HG02885 (cell line): ENCODE results near the gene WWOX.

ENCODE experiments used
- ATAC-seq: cut with Tn5 transposase; IDR thresholded peaks from one replicate; pipeline ENCODE4 v1.9.1; 2021; ENCODE audit warnings: mild to moderate bottlenecking; ENCODE audit not compliant: unreplicated experiment, poor library complexity

WWOX gene

DNA sequence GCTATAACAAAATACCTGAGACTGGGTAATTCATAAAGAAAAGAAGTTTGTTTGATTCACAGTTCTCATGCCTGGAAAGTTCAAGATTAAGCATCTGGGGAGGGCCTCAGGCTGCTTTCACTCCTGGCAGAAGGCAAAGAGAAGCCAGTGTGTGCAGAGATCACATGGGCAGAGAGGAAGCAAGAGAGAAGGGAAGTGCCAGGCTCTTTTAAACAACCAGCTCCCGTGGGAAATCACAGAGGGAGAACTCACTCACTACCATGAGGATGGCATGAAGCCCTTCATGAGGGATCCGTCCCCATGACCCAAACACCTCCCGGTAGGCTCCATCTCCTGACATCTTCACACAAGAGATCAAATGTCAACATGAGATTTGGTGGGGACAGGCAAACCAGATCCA is 999.5 kb downstream of the WWOX start:
- no peak for ATAC-seq

- no peak for ATAC-seq
These were observed 1000.3 kb downstream of the WWOX start for GRCh38 chr16:79099716-79100115.

- no peak for ATAC-seq
These were observed 1001.0 kb downstream of the WWOX start for GRCh38 chr16:79100447-79100846.

DNA sequence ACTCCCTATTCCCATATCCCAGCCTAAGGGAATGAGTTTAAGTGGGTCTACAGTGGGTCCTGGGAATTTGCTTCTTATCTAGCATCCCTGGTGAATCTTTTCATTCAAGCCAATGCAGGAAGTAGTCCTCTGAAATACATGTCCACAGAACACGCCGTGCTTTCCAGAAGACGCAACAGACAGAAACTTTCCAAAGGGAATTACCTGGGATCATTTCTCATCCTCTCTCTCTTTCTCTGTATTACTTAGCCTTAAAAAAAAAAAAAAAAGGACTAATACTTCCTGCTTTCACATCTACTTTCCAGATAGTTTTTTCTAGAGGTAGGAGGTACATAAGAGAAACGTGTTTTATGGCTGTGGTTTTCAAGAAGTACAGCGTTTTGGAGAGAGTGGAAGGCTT is 1002.0 kb downstream of the WWOX start:
- no peak for ATAC-seq

DNA sequence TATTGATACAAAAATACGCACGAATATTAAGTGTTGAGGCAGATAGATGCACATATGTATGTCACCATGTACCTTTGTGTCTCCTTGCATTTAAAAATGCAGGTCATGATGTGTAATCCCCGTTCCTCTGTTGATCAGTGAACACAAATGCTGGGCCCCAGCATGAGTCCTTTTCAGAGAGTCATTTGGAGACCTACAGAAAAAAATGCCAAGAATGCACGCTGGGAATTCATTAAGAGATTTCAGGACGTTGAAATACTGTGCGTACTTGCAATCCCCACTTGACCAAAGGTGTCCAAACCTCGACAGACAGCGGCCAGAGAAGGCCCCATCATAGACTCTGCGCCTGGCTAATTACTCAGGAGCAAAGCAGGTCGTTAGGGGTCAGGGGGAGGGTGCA is 1005.1 kb downstream of the WWOX start:
- ATAC-seq = no peak

DNA sequence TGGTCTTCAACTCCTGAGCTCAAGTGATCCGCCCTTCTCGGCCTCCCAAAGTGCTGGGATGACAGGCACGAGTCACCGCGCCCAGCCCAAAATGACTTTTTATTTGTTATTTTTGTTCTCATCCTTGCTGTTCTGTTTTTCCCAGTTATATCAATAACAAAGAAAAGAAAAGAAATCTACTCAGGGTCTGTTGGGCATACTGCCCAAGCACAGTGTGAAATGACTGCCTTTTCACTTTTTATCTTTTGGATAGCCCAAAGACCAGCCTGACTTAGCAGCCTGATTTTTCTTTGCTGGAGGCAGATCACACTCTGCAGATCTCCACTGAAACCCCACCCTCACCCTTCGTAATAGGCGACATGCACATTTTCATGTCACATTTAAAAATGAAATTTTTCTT is 1007.8 kb downstream of the WWOX start:
- ATAC-seq = no peak

DNA sequence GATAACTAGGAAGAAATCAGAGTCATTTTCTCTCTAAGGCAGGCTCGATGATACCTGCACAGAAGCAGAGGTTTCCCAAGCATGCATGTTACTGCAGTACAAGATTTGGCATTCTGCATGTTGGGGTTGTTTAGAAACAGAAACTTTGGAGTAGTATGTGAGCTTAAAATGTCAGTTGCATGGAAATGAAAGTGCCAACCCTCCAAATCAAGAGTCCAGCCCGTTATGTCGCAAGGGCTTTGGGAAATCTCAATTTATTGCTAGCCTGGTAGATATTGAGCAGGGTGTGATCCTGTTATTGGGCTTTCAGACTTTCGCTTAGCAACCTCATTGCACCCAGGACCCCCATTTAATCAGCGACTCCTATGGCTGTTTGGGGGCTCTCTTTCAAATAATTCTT is 1010.3 kb downstream of the WWOX start:
- ATAC-seq = no peak

DNA sequence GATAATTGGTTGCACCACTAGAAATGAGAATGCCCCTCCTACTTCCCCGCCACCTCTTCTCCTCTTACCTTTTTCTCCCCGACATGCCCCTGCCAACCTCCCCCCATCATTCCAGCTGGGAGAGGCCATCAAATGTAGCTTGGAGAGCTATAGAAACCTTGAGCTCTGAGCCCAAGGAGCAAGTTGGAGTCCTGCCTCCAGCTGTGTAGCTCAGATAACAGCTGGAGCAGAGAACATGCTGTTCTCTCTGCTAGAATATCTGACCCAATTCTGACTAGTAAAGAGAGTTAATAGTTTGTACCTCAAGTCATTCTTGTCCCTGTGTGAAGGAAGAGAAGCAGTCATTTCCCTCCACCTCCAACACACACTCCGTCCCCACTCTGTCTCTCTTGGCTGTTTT is 1010.8 kb downstream of the WWOX start:
- ATAC-seq = no peak

- ATAC-seq = no peak
These were observed 1011.5 kb downstream of the WWOX start for GRCh38 chr16:79110953-79111352.

GRCh38 chr16:79112462-79112861 is 1013.0 kb downstream of the WWOX start:
- no peak for ATAC-seq

- ATAC-seq = no peak
These were observed 1014.4 kb downstream of the WWOX start for GRCh38 chr16:79113826-79114225.

DNA sequence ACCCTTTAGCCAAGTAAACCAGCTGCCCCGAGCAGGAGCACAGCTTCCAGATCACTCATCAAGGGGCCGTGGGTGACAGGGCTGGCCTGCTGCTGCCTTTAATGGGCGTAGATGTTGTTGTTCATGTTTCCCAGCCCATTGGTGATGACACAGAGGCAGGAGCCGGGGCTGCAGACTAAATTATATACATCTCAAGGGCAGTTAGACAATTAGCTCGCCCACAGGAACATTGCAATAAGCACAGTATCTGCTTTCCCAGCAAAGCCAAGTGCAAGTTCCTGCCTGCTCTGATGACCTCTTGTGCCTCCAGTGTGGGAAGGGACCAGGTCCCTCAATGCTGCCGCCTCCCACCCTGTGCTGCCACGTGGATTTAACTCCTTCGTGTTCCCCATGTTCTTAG is 1015.3 kb downstream of the WWOX start:
- no peak for ATAC-seq

- ATAC-seq = no peak
These were observed 1022.5 kb downstream of the WWOX start for GRCh38 chr16:79121906-79122305.

DNA sequence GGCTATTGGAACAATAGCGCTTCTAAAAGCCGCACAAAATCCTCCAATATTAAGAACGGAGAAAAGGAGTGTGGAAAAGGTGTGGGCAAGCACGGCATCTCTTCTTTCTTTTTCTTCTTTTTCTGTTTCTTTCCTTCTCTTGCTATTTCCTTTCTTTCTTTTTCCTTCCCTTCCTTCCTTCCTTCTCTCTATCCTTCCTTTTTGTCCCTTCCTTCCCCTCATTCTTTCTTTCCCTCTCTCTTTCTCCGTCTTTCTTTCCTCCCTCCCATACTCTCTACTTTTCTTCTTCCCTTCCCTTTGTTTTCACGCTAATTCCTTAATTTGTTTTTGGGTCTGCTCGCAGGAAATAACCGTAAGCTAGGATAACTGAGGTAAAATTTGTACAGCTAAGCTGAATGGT is 1022.9 kb downstream of the WWOX start:
- ATAC-seq = no peak

DNA sequence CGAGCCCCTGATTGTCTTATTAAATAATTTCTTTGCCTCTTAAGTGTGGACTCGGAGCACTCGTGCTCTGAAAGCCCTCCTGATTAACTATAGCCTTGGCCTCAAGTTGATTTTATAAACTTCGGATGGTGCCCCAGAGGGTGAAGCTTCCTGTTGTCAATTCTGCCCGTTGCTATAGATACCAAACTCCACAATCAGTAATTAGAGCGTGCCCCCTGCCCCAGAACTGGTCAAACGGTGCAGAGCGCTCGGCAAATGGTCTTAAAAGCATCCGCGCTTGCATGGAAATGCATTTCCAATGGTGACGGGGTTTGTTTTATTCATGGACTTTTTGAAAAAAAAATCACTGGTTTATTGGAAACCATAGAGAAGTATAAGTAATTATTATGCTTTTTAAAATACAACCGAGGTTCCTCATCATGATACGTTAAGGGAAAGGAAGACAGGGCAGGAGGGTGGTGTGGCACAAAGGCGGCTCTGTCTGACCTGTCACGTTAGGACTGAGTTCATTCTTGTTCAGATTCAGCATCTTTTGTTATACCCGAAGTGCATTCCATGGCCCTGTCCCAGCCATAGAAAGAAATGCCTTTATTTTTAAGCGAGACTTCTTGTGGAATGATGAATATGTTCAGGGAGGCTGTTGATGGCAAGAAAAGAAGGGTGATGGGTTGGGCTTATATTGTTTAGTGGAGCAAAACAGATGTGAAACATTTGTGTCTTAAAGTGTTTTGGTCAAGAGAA is 1024.7 kb downstream of the WWOX start:
- ATAC-seq = no peak

- ATAC-seq = no peak
These were observed 1028.3 kb downstream of the WWOX start for GRCh38 chr16:79127766-79128165.

GRCh38 chr16:79128706-79129105 is 1029.3 kb downstream of the WWOX start:
- no peak for ATAC-seq

DNA sequence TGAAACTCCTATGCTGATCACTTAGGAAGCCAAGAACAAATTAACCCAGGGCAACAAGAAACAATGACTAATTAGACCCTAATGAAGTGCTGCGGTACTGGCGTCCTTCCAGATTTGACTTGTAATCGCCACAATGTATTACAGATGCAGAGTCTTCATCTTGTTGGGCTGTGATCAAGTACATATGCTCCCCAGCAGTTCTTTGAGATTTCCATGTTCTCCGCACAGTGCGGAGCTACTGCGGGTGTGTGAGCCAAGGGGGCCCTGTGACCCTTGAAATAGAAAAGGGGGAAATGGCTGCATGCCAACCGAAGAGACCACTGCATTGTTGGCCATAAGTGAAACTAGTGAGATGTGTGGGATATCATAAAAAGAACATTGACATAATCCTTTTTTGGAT is 1031.2 kb downstream of the WWOX start:
- no peak for ATAC-seq

DNA sequence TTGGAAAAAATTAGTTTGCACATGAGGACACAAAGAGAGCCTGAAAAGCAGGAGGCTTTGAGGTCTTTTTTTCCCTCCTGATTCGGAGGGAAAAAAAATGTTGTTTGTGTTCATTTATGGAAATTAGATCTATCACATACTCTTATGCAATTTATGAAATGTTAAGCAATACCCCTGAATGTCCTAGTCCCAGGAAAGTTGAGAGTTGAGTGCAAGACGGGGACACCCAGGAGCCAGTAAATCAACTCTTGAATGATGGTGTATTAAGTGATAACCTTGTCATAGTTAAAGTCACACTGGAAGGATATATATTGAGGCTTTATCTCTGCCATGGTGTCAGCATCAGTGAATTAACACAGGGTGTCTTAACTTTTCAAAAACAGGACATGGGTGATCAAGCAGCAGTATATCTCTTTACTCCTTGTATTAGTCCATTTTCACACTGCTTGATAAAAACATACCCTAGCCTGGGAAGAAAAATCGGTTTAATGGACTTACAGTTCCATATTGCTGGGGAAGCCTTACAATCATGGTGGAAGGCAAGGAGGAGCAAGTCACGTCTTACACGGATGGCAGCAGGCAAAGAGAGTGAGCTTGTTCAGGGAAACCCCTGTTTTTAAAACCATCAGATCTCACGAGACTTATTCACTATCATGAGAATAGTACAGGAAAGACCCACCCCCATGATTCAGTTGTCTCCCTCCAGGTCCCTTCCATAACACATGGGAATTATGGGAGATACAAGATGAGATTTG is 1032.0 kb downstream of the WWOX start:
- no peak for ATAC-seq

DNA sequence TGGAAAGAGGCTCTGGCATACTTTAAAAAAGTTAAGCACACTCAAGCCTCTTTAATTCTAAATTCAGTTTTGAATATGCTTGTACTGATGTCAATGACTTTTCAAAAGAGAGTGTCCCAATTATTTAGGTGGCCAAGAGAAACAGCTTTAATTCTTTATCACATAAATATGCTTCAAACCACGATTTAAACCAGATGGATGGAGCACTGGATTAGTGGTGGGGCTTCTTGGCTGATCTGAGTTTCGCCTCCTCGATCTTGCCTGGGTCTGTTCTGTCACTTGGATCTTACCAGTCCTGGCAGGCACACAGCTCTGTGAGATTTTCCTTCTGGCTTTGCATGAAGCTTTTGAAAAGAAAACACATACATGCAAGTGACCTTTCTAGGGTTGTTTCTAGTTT is 1033.2 kb downstream of the WWOX start:
- ATAC-seq = no peak

- no peak for ATAC-seq
These were observed 1034.8 kb downstream of the WWOX start for GRCh38 chr16:79134300-79134699.

GRCh38 chr16:79136955-79137354 is 1037.5 kb downstream of the WWOX start:
- no peak for ATAC-seq
